Breast epithelium (tissue), 4 donors: ENCODE results near the gene SORBS2. TPM values are rescaled to one million over a fixed set of nuclear protein-coding genes. Genes with fewer than 3 reads are reported as not detected.

ENCODE experiments used
- DNase-seq, 2 donors: peaks; one replicate each; pipeline ENCODE4 v3.0.0-alpha.2; 2019; ENCODE audit warnings: low spot score in 2 of 2
- H3K27ac ChIP-seq, 2 donors: fragments of 200-600 bp; sonication (generic) in 1 of 2; one replicate each; pipeline ENCODE4 v1.5.1; 2016 to 2019; ENCODE audit warnings: mild to moderate bottlenecking in 1 of 2
- H3K27me3 ChIP-seq, 2 donors: fragments of 200-600 bp; sonication (generic) in 1 of 2; one replicate each; pipeline versions ENCODE4 v1.5.1 to v1.6.0; 2017 to 2019; ENCODE audit warnings: control low read depth in 1 of 2, mild to moderate bottlenecking in 1 of 2
- H3K36me3 ChIP-seq: fragments of 200-600 bp; one replicate; pipeline ENCODE4 v1.5.1; 2019
- H3K4me1 ChIP-seq, 2 donors: fragments of 200-600 bp; sonication (generic); one replicate each; pipeline ENCODE4 v1.5.1; 2016 to 2019; ENCODE audit warnings: control low read depth in 1 of 2
- H3K4me3 ChIP-seq, 3 donors: fragments of 200-600 bp; sonication (generic); 1 replicate in 2 of 3; 2 replicates in 1 of 3; pipeline ENCODE4 v1.5.1; 2016 to 2019; ENCODE audit warnings: mild to moderate bottlenecking in 3 of 3, moderate library complexity in 2 of 3
- H3K9me3 ChIP-seq, 2 donors: fragments of 200-600 bp; sonication (generic) in 1 of 2; one replicate each; pipeline ENCODE4 v1.5.1; 2016 to 2019; ENCODE audit warnings: control low read depth in 1 of 2
- POLR2A ChIP-seq: fragments of 450-650 bp; IDR thresholded peaks from one replicate; pipeline ENCODE4 v1.6.1; 2016; ENCODE audit warnings: antibody characterized with exemption, mild to moderate bottlenecking, moderate library complexity
- POLR2AphosphoS5 ChIP-seq, 3 donors: sonication (generic); formaldehyde crosslinking; IDR thresholded peaks; one replicate each; pipeline ENCODE4 v1.6.1; 2017; ENCODE audit warnings: antibody characterized with exemption in 3 of 3
- intact Hi-C: fragments of 100-400 bp; cut with DNase I; formaldehyde crosslinking; loops from one replicate; pipeline ENCODE4 v1.15.1; 2023; ENCODE audit warnings: low total_unique reads
- total RNA-seq, 3 donors: library from RNA; depleted of rRNA; stranded (reverse); fragments of >200 nt; gene quantifications; one replicate each; pipeline ENCODE4 v1.1.0, GENCODE V29; 2016
- TF ChIP-seq, protein P1 (sequence below), 3 donors: fragments of 450-650 bp; IDR thresholded peaks; one replicate each; pipeline ENCODE4 v1.5.1; 2016 to 2017; ENCODE audit warnings: antibody characterized with exemption in 3 of 3, mild to moderate bottlenecking in 3 of 3, moderate library complexity in 3 of 3

The SORBS2 gene
- total RNA-seq, 3 donors from 2014 or later, result 21.8 to 132 (median 105) TPM

DNA sequence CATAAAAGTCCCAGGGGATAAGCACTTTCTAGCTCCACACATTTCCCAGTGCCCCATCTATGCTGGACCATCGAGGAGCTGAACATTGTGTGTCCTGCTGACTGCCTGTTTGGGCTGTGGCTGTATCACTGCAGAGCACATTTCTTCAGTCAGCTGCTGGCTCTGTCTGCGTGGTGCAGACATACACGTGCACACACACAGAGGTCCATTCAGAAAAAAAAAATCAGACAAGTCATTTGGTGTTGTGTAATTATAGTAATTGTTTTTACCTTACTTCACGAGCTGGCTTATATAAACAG, 275.6 kb downstream of the SORBS2 start:
- peaks cover 3 to 5% of the 10 kb centered on the region in 2 donors for H3K4me1 ChIP-seq
- TF ChIP-seq POLR2A, result no peak
- TF ChIP-seq, protein P1, sequence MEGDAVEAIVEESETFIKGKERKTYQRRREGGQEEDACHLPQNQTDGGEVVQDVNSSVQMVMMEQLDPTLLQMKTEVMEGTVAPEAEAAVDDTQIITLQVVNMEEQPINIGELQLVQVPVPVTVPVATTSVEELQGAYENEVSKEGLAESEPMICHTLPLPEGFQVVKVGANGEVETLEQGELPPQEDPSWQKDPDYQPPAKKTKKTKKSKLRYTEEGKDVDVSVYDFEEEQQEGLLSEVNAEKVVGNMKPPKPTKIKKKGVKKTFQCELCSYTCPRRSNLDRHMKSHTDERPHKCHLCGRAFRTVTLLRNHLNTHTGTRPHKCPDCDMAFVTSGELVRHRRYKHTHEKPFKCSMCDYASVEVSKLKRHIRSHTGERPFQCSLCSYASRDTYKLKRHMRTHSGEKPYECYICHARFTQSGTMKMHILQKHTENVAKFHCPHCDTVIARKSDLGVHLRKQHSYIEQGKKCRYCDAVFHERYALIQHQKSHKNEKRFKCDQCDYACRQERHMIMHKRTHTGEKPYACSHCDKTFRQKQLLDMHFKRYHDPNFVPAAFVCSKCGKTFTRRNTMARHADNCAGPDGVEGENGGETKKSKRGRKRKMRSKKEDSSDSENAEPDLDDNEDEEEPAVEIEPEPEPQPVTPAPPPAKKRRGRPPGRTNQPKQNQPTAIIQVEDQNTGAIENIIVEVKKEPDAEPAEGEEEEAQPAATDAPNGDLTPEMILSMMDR (IDR thresholded peaks at IDR 0.05), result no peak
- no peak for TF ChIP-seq POLR2AphosphoS5 (IDR thresholded peaks at IDR 0.05)
- peak overlapping the region; percentile 83 to 94 (median 84) for H3K4me3 ChIP-seq
- DNase-seq, result peak in 1 of 2 donors; percentile 43
- H3K9me3 ChIP-seq, result no peaks in the 10 kb centered on the region
- no peaks in the 10 kb centered on the region for H3K36me3 ChIP-seq
- peak overlapping the region; percentile 29 to 96 for H3K27ac ChIP-seq
- no peaks in the 10 kb centered on the region for H3K27me3 ChIP-seq
- intact Hi-C loops, result loop anchor here (5.0 kb wide), 1 partner anchor 281 kb away; no protein-coding TSS in a partner anchor

DNA sequence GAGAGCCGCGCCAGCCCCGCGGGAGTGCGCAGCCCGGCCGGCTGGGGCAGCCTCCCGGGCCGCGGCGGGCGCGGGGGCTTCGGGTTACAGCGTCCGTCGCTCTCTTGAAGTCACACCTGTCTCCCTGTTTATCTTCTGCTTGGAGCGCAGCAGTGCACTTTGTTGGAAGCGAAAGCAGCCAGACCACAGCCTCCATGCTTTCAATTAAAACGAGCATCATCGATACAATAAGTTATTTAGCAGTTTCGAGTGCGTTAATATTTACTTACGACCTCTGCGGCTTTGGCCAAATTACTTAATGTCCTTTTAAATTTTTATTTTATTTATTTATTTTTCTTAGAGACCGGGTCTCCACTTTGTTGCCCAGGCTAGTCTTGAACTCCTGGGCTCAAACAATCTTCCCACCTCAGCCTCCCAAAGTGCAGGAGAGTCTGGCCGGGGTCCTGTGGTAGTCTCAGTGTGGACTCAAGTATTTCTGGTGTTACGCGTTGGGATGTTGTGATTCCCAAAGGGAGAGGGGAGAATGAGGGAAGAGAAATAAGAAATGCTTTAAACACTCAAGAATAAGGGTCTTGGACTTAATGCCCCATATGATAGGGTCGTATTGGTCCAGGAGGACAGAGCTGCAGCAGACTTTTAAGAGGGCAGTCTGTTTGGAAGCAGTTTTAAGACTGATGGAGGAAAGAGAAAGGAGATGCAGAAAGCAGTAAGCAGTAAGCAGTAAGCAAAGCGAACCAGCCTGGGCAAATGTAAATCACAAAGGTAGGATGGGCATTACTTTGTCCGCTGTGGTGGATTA, 276.2 kb downstream of the SORBS2 start:
- TF ChIP-seq POLR2A, result no peak
- TF ChIP-seq POLR2AphosphoS5 (IDR thresholded peaks at IDR 0.05), result no peak
- TF ChIP-seq, protein P1 (IDR thresholded peaks at IDR 0.05), result no peak
- H3K27ac ChIP-seq, result peak overlapping the region; percentile 94 to 96
- H3K27me3 ChIP-seq, result no peaks in the 10 kb centered on the region
- H3K4me1 ChIP-seq, result peaks cover 0 to 3% of the 10 kb centered on the region in 2 donors
- H3K9me3 ChIP-seq, result no peaks in the 10 kb centered on the region
- intact Hi-C loops, result loop anchor here (5.0 kb wide), 1 partner anchor 281 kb away; no protein-coding TSS in a partner anchor
- H3K4me3 ChIP-seq, result peak overlapping the region; percentile 83 to 94 (median 84)
- DNase-seq, result no peak
- no peaks in the 10 kb centered on the region for H3K36me3 ChIP-seq
